ENCODE results near the gene NAXD. TPM values are rescaled to one million over a fixed set of nuclear protein-coding genes. Genes with fewer than 3 reads are reported as not detected.

NAXD gene
- total and polyA plus RNA-seq, 7 experiments from 2014 or later, result 17.2 to 35.4 (median 25.9) TPM

GRCh38 chr13:110685305-110686020, 70.1 kb downstream of the NAXD start:
- H3K27ac Mint-ChIP-seq, result peak overlapping the region in 3 of 9 donors; percentile 4 to 45 (median 14)

DNA sequence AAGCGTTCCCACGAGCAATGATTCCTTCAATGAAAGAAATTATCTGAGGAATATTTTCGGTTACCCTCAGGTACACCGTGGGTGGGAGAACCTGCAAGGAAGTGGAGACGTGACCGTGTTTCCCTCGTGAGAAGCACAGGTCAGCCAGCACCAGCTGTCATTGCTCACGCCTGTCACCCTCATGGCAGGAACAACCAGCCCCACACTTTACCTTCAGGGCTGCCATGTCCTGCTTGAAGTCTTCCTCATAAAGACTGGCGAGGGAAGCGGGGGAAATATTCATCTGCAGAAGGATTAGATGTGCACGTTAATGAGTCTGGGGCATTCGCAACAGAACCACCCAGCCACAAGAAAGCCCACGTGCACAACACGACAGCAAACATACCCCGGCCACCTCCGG, 72.4 kb downstream of the NAXD start:
- ChIA-PET CTCF (interaction anchor here (0.5 kb wide), 1 partner anchor 24 kb away, joined by 3 read pairs; no protein-coding TSS in a partner anchor), POLR2A (interaction anchor here (0.5 kb wide), 1 partner anchor 28 kb away, joined by 5 read pairs; no protein-coding TSS in a partner anchor)
- no peaks in the 10 kb centered on the region for H3K27me3 ChIP-seq (ENCODE audit: control insufficient read depth in 2 of 2, insufficient read depth in 2 of 2, low read length in 2 of 2)
- no peak overlapping the region for H3K4me3 Mint-ChIP-seq
- no peaks in the 10 kb centered on the region for H3K9me3 ChIP-seq (ENCODE audit: control insufficient read depth in 2 of 3, low read length in 3 of 3)
- no peaks in the 10 kb centered on the region for H3K9me3 Mint-ChIP-seq
- no peak overlapping the region for H3K27ac ChIP-seq (ENCODE audit: low read depth, low read length)
- H3K27ac Mint-ChIP-seq, result peak overlapping the region in 1 of 9 donors; percentile 5
- intact Hi-C loops (cut with micrococcal nuclease), result no loop called here
- peaks cover 0 to 8% (median 6%) of the 10 kb centered on the region in 7 donors for H3K4me1 Mint-ChIP-seq
- no peak for ATAC-seq
- no peaks in the 10 kb centered on the region for H3K27me3 Mint-ChIP-seq
- DNase-seq, result no peak
- H3K4me1 ChIP-seq (ENCODE audit: control insufficient read depth in 2 of 2, insufficient read depth in 2 of 2, low read length in 2 of 2), result no peaks in the 10 kb centered on the region
- peaks cover 6 to 25% (median 8%) of the 10 kb centered on the region in 5 donors for H3K36me3 Mint-ChIP-seq
- H3K36me3 ChIP-seq (ENCODE audit: control insufficient read depth in 2 of 3, insufficient read depth in 3 of 3, low read length in 3 of 3), result peaks cover 0 to 68% (median 0%) of the 10 kb centered on the region in 3 experiments
- no peak overlapping the region for H3K4me3 ChIP-seq (ENCODE audit: low read length)

More at GRCh38 chr13:110685305-110686020, 70.1 kb downstream of the NAXD start:
- peaks cover 6 to 29% (median 12%) of the 10 kb centered on the region in 5 donors for H3K36me3 Mint-ChIP-seq
- Histone ChIP-seq H3K27ac (ENCODE audit: low read depth, low read length) (no peak overlapping the region), H3K9me3 (ENCODE audit: control insufficient read depth in 2 of 3, low read length in 3 of 3) (no peaks in the 10 kb centered on the region), H3K4me3 (ENCODE audit: low read length) (no peak overlapping the region), H3K27me3 (ENCODE audit: control insufficient read depth in 2 of 2, insufficient read depth in 2 of 2, low read length in 2 of 2) (no peaks in the 10 kb centered on the region), H3K4me1 (ENCODE audit: control insufficient read depth in 2 of 2, insufficient read depth in 2 of 2, low read length in 2 of 2) (no peaks in the 10 kb centered on the region), H3K36me3 (ENCODE audit: control insufficient read depth in 2 of 3, insufficient read depth in 3 of 3, low read length in 3 of 3) (peaks cover 0 to 81% (median 0%) of the 10 kb centered on the region in 3 experiments)
- no peaks in the 10 kb centered on the region for H3K9me3 Mint-ChIP-seq
- no peaks in the 10 kb centered on the region for H3K27me3 Mint-ChIP-seq
- ATAC-seq, result no peak
- DNase-seq, result no peak
- ChIA-PET POLR2A (no interaction called here), CTCF (no interaction called here)
- no peak overlapping the region for H3K4me3 Mint-ChIP-seq
- peaks cover 0 to 13% (median 4%) of the 10 kb centered on the region in 7 donors for H3K4me1 Mint-ChIP-seq
- intact Hi-C loops (cut with micrococcal nuclease), result no loop called here

- Histone ChIP-seq H3K4me3 (ENCODE audit: low read length) (no peak overlapping the region), H3K36me3 (ENCODE audit: control insufficient read depth in 2 of 3, insufficient read depth in 3 of 3, low read length in 3 of 3) (peaks cover 0 to 60% (median 0%) of the 10 kb centered on the region in 3 experiments), H3K4me1 (ENCODE audit: control insufficient read depth in 2 of 2, insufficient read depth in 2 of 2, low read length in 2 of 2) (no peaks in the 10 kb centered on the region), H3K27me3 (ENCODE audit: control insufficient read depth in 2 of 2, insufficient read depth in 2 of 2, low read length in 2 of 2) (no peaks in the 10 kb centered on the region), H3K27ac (ENCODE audit: low read depth, low read length) (no peak overlapping the region), H3K9me3 (ENCODE audit: control insufficient read depth in 2 of 3, low read length in 3 of 3) (no peaks in the 10 kb centered on the region)
- Mint-ChIP-seq H3K27me3 (no peaks in the 10 kb centered on the region), H3K4me3 (no peak overlapping the region), H3K9me3 (no peaks in the 10 kb centered on the region), H3K27ac (no peak overlapping the region), H3K36me3 (peaks cover 6 to 22% (median 8%) of the 10 kb centered on the region in 5 donors), H3K4me1 (peaks cover 0 to 8% (median 5%) of the 10 kb centered on the region in 7 donors)
- no peak for ATAC-seq
- intact Hi-C loops (cut with micrococcal nuclease), result no loop called here
- no peak for DNase-seq
- POLR2A ChIA-PET, result no interaction called here
- CTCF ChIA-PET, result interaction anchor here (0.6 to 1.5 kb wide), 2 partner anchors 15 to 31 kb away, joined by 3 read pairs; no protein-coding TSS in a partner anchor
Observed at GRCh38 chr13:110689041-110689440, 73.7 kb downstream of the NAXD start.

Other genes starting within 250 kb of the NAXD start
- 10 to 100 TPM in 1 of 5 experiments, 1 to 10 TPM in 4; 2.0 to 13.6 (median 4.0) TPM for gene RAB20, start 53.8 kb upstream of the NAXD start, total RNA-seq
- gene RAB20, start 53.8 kb upstream of the NAXD start, polyA plus RNA-seq, result 1 to 10 TPM; 1.3 to 6.7 TPM
- 100 to 1,000 TPM in 2 of 5 experiments, 10 to 100 TPM in 3; 73.1 to 106 (median 89.7) TPM for gene CARS2, start 90.6 kb downstream of the NAXD start, total RNA-seq
- gene CARS2, start 90.6 kb downstream of the NAXD start, polyA plus RNA-seq, result 10 to 100 TPM; 28.6 to 43.1 TPM
- 10 to 100 TPM; 14.4 to 33.8 (median 21.8) TPM for gene ING1, start 98.2 kb downstream of the NAXD start, total RNA-seq
- 10 to 100 TPM in 1 of 2 donors, 1 to 10 TPM in 1; 9.1 to 22.2 TPM for gene ING1, start 98.2 kb downstream of the NAXD start, polyA plus RNA-seq

Data from naive thymus-derived CD4-positive, alpha-beta T cell (primary cell).